HepG2 (cell line): ENCODE results near the gene ULK4. TPM values are rescaled to one million over a fixed set of nuclear protein-coding genes. Genes with fewer than 3 reads are reported as not detected.

Experiments used
- ARID4A ChIP-seq: sonication (generic); formaldehyde crosslinking; IDR thresholded peaks from 2 replicates; pipeline ENCODE4 v1.5.0; 2020; ENCODE audit warnings: mild to moderate bottlenecking, missing genetic modification reagents, borderline replicate concordance
- FOSL2 ChIP-seq: sonication (generic); formaldehyde crosslinking; IDR thresholded peaks from 2 replicates; pipeline ENCODE4 v1.4.0; 2020; ENCODE audit warnings: missing genetic modification reagents
- FOXA3 ChIP-seq: IDR thresholded peaks from 2 replicates; pipeline ENCODE4 v1.6.1; 2016; ENCODE audit warnings: missing genetic modification reagents, missing compliant biosample characterization
- MED1 ChIP-seq: sonication (generic); formaldehyde crosslinking; IDR thresholded peaks from 2 replicates; pipeline ENCODE4 v1.4.0; 2020; ENCODE audit warnings: missing genetic modification reagents
- NAIF1 ChIP-seq: sonication (generic); formaldehyde crosslinking; IDR thresholded peaks from 2 replicates; pipeline ENCODE4 v1.5.0; 2020; ENCODE audit warnings: mild to moderate bottlenecking, missing genetic modification reagents, borderline replicate concordance
- RARA ChIP-seq: IDR thresholded peaks from 2 replicates; pipeline ENCODE4 v1.6.1; 2016; ENCODE audit warnings: missing genetic modification reagents, missing compliant biosample characterization
- SOX13 ChIP-seq, 3 experiments: fragments of 450-650 bp in 1 of 3; sonication (generic) in 1 of 3; formaldehyde crosslinking in 1 of 3; IDR thresholded peaks in 2 of 3; conservative IDR thresholded peaks in 1 of 3; 2 replicates each; pipeline versions ENCODE4 v1.5.0 to v1.6.1; 2016 to 2020; ENCODE audit warnings: antibody characterized with exemption in 1 of 3, mild to moderate bottlenecking in 1 of 3, missing compliant biosample characterization in 1 of 3, missing genetic modification reagents in 1 of 3, moderate library complexity in 1 of 3
- ZMYM4 ChIP-seq: sonication (generic); formaldehyde crosslinking; IDR thresholded peaks from 2 replicates; pipeline ENCODE4 v1.8.1; 2023; ENCODE audit warnings: mild to moderate bottlenecking, missing genetic modification reagents
- ZNF205 ChIP-seq: IDR thresholded peaks from 2 replicates; pipeline ENCODE4 v1.6.1; 2018; ENCODE audit warnings: missing biosample characterization, missing genetic modification reagents
- ZNF446 ChIP-seq: sonication (generic); formaldehyde crosslinking; IDR thresholded peaks from 2 replicates; pipeline ENCODE4 v1.5.0; 2020; ENCODE audit warnings: mild to moderate bottlenecking, missing genetic modification reagents
- ZNF513 ChIP-seq: sonication (generic); formaldehyde crosslinking; conservative IDR thresholded peaks from 2 replicates; pipeline ENCODE4 v1.5.0; 2020; ENCODE audit warnings: missing genetic modification reagents
- ZNF746 ChIP-seq: sonication (generic); formaldehyde crosslinking; IDR thresholded peaks from 2 replicates; pipeline ENCODE4 v1.8.0; 2022; ENCODE audit warnings: mild to moderate bottlenecking, missing genetic modification reagents
- polyA plus RNA-seq, 8 experiments: library from polyadenylated mRNA; depleted of rRNA in 3 of 8; stranded (reverse) in 7 of 8; unstranded in 1 of 8; fragments of >200 nt; fragmentation: Illumina TruSeq in 4 of 8; extraction: Trizol in 4 of 8; gene quantifications; 2 replicates each; pipeline versions ENCODE4 v1.2.1 to v1.2.3, GENCODE V29; 2011 to 2016; ENCODE audit warnings: low read depth in 4 of 8, missing spikeins in 1 of 8, mixed read lengths in 1 of 8; ENCODE audit not compliant: insufficient read depth in 1 of 8
- total RNA-seq, 5 experiments: library from RNA; depleted of rRNA; stranded (reverse); fragments of >200 nt; fragmentation: Illumina TruSeq; extraction: Trizol; gene quantifications; 2 replicates each; pipeline ENCODE4 v1.2.3, GENCODE V29; 2016; ENCODE audit warnings: low read depth in 1 of 5

The ULK4 gene
- total and polyA plus RNA-seq, 2 of the 13 experiments (the other 11 are each of a cell fraction or from before 2014, with no cell fraction given), result 6.7 to 11.8 TPM

- TF ChIP-seq ARID4A (CRISPR knock-in tag) (peak; percentile 22; the same call in 1 of the 2 replicates), ZMYM4 (CRISPR knock-in tag) (peak; percentile 42; the same call in 1 of the 2 replicates), SOX13 (IDR thresholded peaks at IDR 0.05) (no peak), SOX13 (CRISPR knock-in tag; conservative IDR thresholded peaks at IDR 0.05 in 1 of 2, IDR thresholded peaks at IDR 0.05 in 1 of 2) (peak in 1 of 2 experiments; percentile 41; a peak in 1 of 4 replicates), MED1 (CRISPR knock-in tag) (0 out of 2 replicates have a peak, but pooled peaks have one; percentile 26), FOXA3 (CRISPR knock-in tag) (0 out of 2 replicates have a peak, but pooled peaks have one; percentile 38), FOSL2 (CRISPR knock-in tag) (0 out of 2 replicates have a peak, but pooled peaks have one; percentile 4), ZNF746 (0 out of 2 replicates have a peak, but pooled peaks have one; percentile 41), ZNF446 (no peak), ZNF205 (CRISPR knock-in tag) (peak; percentile 68; the same call in 1 of the 2 replicates), NAIF1 (CRISPR knock-in tag) (no peak), RARA (CRISPR knock-in tag) (peak; percentile 79), ZNF513 (CRISPR knock-in tag) (no peak)
- TF ChIP-seq, all 625 proteins: peak for 26
Measured at GRCh38 chr3:41296556-41296955, 665.3 kb downstream of the ULK4 start (continued).
